GM18867 (cell line): ENCODE measurements around the gene ZNF792.
"Not testable (repeated sequence)": the region's sequence is repeated elsewhere in the genome, so short reads cannot be mapped to it uniquely, and the experiment has no call there.

ENCODE experiments used
- ATAC-seq: cut with Tn5 transposase; IDR thresholded peaks from one replicate; pipeline ENCODE4 v1.9.1; 2021; ENCODE audit warnings: mild to moderate bottlenecking, moderate library complexity; ENCODE audit not compliant: unreplicated experiment

The ZNF792 gene

DNA sequence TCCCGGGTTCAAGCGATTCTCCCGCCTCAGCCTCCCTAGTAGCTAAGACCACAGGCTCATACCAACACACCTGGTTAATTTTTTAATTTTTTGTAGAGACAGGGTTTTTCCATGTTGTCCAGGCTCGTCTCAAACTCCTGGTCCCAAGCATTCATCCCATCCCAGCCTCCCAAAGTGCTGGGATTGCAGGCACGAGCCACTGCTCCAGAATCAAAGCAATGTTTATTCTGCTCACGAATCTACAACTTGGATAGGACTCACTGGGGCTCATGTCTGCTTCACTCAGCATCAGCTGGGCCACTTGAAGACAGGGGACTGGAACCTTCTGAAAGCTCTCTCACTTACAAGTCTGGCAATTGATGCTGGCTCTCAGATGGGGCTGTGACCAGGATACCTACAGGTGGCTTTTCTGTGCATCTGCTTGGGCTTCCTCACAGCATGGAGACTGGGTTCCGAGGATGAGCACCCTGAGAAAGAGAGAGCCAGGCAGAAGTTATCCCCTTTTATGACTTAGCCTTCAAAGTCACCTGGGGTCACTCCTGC is 8.2 kb upstream of the ZNF792 start:
- ATAC-seq, result no peak

DNA sequence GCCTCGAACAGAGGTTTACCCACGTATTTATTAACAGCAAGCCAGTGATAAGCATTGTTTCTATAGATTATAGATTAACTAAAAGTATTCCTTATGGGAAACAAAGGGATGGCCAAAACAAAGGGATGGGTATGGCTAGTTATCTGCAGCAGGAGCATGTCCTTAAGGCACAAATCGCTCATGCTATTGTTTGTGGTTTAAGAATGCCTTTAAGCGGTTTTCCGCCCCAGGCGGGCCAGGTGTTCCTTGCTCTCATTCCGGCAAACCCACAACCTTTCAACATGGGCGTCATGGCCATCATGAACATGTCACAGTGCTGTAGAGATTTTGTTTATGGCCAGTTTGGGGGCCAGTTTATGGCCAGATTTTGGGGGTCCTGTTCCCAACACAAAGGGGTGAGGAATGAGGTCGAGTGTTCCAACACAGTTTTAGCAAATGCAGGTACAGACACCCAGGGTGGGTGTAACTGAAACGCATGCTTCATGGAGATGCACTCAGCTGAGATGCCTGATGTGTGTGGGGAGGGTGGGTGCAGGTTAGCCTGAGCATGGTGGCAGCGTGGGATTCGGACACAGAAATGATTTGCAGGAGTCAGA is 6.3 kb upstream of the ZNF792 start:
- ATAC-seq, result not testable (repeated sequence)

DNA sequence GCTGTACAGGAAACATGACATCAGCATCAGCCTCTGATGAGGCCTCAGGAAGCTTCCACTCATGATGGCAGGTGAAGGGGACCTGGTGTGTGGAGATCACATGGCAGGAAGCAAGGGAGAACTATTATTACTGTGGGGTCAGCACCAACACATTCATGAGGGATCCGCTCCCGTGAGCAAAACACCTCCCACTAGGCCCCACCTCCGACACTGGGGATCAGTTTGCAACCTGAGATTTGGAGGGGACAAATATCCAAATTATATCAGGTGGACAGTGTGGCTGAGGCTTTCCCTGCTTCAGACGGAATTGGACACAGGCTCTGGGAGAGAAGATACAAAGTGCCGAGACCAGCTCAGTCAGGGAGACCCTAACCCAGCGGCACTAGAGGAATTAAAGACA is 5.7 kb upstream of the ZNF792 start:
- ATAC-seq, result no peak

DNA sequence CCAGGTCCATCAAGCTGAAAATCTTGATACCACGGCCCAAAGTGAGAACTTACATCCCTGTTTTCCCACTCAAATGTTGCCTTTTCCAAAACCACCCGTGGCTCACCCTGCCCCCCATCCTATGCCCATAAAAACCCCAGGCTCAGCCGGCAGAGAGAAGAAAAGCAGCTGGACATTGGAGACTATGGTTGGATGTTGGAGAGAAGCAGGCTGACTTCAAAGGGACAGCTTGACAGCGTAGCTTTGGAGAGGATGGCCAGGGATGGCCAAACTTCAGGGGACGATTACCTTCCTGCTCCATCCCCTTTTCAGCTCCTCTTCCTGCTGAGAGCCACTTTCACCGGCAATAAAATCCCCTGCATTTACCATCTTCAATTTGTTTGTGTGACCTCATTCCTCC is 3.5 kb upstream of the ZNF792 start:
- no peak for ATAC-seq

DNA sequence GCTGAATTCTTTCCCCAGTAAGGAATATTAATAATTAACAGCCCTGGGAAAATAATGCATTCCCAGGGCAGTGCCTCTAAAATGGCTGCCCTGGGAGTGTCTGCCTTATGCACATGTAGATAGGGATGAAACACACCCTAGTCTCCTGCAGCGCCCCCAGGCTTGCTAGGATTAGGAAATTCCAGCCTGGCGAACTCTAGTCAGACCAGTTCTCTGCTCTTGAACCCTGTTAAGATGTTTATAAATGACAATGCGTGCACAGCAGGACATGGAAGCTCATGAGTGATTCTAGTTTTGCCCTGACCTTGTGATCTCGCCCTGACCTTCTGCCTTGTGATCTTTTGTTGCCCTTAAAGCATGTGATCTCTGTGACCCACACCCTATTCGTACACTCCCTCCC is 1.5 kb upstream of the ZNF792 start:
- ATAC-seq, result not testable (repeated sequence)

DNA sequence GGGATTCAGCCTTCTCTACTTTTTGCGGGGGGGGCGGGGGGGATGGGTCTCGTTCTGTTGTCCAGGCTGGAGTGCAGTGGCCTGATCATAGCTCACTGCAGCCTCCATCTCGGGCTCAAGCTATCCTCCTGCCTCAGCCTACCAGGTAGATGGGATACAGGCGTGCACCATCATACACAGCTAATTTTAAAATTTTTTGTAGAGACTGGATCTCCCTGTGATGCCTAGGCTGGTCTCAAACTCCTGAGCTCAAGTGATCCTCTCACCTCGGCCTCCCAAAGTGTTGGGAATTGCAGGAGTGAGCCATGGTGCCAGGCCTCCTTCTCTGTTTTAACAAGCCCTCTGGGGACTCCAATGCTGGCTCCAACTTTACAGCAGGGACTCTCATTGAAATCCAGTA is 569 bp upstream of the ZNF792 start:
- no peak for ATAC-seq

DNA sequence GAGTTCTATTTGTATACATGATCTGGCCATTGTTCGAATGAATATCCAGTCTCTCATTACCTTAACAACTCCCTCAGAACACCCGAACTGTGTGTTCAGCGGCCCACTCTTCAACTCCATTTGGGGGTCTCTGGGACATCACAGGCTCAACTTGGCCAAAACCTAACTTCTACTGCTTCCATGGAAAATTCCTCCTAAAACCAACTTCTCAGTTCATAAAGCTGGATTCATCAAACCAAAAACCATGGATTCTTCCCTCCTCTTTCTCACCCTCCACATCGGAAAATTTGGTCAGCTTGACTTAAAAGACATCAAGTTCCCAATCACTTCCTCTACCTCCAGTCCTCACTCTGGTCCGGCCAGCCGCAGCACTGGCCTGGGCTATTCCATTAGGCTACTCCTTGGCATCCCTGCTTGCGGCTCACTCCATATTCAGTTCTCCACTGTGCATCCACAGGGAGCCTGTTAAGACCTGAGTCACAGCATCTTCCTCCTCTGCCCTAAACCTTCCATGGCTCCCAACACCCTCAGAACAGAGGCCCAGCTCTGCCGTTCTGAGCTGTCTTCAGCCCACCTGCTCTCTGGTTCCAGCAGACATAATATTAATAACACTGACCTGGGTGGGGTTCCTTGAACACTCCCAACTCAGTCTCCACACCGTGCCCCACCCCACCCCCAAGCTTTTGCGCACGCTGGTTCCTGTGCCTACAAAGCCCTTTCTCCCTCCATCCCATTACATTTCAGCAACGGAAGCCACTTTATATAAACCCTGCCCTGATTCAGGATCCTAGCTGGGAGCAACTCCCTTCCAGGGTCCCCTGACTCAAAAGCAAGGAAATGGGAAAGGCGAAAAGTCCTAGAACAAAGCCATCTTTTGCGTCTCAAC is 1.1 kb downstream of the ZNF792 start:
- ATAC-seq, result no peak

DNA sequence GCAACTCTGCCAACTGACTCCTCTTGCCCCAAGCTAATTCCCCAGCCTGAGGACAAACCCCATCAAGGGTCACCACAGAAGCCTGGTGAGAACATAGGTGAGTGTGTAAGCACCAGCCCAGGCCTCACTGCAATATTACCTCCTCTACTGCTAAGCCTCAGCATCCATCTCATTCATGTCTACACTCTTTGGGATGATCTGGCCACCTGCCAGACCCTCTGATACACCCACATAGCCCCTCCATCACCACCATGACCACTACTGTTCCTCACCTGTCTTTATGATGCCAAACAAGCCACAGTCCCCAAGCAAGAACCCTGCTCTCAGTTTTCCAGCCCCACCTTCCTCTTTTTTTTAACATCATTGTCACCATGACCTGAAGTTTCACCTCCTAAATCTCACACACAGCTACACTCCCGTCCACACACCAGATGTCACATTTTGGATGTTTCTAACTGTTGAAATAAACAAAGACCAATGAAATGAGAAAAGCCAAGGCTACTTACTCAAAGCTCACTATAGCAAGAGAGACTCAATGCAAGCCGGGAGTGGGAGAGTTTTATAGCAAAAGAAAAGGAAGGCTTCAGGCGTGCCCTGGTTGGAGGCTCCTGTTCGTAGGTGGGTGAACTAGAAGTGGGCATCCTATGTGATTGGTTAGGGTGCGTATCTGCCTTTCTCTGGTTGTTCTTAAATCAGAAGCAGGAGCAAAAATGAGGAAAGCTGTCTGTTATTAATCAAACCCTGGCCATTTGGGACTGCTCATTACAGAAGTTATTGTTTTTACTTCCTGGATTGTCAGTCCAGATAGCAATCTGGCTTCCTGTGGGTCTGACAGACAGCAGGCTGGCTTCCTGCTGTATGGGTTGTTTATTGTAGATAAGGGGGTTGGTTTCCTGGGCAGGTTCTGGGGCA is 2.0 kb downstream of the ZNF792 start:
- ATAC-seq, result no peak

DNA sequence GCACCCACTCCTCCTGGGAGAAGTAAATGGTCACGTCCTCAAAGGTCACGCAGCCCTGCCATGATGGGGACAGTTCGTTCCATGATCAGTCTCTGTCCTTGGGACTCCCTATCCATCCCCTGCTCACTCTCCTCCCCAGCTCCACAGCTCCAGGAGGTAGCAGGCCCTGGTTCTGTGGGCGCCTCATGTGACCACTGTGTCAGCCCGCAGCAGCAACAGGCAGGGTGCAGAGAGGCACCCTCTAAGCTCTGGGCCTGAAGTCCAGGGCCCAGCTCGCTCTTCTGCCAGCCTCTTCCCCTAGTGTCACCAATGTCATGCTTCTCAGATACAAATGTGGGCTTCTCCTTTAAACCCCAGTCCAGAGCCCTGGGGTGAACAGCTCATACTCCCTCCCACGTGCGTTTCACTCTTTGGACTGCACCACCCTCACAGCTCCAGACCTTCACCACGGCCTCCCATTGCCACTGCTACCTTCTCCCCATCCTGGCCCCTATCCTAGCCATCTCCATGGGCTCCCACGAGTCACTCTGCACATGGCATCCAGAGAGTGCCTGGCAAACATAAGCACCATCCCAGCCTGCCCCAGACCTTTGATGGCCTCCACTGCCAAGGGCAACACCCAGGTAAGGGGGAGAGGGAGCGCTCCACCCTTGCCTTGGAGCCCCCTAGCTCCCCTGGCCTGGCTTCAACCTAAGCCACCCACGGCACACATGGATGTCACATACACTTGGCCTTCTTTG is 2.9 kb downstream of the ZNF792 start:
- ATAC-seq, result no peak

DNA sequence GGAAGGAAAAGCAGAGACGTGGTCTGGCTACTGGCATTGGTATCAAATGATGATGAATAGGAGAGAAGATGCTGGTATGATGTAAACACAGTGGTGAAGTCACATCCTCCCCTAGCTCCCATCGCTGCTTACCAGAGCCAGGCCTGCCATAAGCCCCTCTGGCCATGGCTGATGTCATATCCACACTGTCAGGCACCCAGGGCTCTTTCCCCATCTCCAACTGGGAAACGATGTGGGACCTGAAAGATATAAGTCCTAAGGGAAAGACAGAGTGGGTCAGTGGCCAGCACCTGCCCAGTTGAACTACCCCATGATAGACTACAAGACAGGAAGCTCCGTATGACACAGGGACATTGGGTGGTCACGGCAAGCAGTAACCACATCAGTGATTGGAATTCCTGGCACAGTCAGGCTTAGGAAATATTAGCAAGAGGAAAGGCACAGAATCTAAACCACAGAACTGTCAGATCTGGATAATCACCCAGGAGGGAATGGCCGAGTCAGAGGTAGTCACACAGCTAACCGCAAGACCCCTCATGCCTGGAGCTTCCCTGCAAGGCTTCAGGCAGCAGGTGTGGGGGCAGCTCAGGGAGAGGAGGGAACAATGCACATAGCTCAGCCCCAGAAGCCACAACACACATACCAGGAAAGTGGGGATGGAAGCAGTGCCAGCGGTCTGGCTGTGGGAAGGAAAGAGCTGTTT is 3.8 kb downstream of the ZNF792 start:
- ATAC-seq, result no peak

DNA sequence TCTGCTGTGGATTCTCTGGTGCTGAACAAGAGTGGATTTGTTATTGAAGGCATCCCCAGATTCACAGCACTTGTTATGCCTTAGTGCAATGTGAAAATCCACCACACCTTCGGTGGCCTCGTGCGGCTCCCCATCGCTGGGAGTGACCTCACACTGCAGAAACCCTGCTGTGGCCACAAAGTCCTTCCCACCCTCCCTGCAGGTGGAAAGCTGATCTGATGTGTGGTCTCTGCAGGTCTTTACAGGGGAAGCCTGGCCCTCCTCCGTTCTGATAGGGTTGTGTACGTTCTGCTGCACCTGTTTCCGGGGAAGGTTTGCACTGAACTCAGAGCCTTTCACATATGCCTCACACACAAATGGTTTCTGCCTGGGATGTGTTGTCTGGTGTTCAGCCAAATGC is 5.0 kb downstream of the ZNF792 start:
- no peak for ATAC-seq

DNA sequence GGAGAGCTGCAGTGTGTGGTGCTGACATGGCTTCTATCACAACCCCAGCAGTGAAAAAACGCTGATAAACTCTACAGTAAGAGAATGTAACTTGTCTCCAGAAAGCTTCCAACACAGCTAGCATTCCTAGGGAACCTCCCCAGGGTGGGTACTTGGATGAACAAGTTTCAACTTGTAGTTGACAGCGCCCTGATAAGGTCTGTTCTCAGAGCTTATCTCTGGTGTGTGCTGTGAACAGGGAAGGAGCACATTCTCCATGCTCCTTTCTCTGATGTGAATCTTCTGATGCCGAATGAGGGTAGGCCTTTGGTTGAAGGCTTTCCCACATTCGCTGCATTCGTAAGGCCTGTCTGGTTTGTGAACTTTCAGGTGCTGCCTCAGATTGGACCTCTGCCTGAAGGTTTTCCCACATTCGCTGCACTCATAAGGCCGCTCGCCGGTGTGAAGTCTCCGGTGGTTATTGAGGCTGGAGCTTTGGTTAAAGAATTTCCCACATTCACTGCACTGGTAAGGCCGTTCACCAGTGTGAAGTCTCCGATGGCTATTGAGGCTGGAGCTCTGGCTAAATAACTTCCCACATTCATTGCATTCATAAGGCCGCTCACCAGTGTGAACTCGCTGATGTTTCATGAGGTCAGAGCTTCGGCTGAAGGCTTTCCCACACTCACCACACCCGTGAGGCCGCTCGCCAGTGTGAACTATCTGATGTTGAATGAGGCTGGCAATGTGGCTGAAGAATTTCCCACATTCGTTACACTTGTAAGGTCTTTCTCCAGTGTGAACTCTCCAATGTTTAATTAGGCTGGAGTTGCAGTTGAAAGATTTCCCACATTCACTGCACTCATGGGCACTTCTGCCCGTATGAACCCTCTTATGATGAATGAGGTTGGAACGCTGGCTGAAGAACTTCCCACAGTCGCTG is 5.9 kb downstream of the ZNF792 start:
- ATAC-seq, result no peak

DNA sequence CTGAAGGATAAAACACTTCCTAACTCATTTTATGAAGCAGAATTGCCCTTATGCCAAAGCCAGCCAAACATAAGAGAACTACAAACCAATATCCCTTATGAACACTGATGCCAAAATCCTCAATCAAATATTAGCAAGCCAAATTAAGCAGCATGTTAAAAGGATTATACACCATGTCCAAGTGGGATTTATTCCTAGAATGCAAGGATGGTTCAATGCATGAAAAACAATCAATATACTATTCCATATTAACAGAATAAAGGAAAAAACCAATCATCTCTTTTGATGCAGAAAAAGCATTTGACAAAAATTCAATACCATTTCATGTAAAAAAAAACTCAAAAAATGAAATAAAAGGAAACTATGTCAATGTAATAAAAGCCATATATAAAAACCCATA is 10.9 kb downstream of the ZNF792 start:
- no peak for ATAC-seq

DNA sequence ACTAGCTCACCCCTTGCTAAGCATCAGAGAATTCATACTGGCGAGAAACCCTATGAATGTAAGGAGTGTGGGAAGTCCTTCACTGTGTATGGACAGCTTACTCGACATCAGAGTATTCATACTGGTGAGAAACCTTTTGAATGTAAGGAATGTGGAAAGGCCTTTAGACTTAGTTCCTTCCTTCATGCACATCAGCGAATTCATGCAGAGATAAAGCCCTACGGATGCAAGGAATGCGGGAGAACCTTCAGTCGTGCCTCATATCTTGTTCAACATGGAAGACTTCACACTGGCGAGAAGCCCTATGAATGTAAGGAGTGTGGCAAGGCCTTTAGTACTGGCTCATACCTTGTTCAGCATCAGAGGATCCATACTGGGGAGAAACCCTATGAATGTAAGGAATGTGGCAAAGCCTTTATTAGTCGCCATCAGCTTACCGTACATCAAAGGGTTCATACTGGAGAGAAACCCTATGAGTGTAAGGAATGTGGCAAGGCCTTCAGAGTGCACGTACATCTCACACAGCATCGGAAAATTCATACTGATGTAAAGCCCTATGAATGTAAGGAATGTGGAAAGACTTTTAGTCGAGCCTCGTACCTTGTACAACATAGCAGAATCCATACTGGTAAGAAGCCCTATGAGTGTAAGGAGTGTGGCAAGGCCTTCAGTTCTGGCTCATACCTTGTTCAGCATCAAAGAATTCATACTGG is 20.0 kb downstream of the ZNF792 start:
- no peak for ATAC-seq

DNA sequence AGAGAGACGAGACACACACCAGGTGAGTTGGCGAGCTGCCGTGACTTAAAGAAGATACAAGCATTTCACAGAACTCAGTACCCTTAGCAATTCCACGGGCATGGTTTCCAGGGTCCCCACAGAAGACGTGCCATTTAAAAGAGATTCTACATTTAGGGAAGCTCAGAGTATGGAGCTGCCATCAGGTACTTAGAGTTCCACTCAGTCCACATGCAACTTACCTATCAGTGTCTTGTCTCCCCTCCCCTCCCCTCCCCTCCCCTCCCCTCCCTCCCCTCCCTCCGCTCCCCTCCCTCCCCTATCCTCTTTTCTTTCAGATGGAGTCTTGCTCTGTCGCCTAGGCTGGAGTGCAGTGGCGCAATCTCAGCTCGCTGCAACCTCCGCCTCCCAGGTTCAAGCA is 25.1 kb downstream of the ZNF792 start:
- no peak for ATAC-seq

DNA sequence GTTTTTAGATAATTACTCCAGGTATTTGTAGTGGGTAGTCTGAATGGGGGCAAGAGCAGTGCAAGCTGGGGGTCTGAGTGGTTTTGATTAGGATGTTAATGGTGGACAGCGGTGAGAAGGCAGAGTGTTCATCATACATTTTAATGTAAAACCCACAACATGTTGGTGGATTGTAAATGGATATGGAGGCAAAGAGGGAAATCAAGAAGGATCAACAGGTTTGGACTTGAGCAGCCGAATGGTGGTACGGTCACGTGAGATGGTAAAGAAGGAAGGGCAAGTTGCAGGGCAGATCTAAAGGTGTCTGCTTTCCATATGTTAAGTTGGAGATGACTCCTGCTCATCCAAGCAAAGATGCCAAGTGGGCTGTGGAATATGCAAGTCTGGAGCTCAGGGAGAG is 27.8 kb downstream of the ZNF792 start:
- ATAC-seq, result no peak

DNA sequence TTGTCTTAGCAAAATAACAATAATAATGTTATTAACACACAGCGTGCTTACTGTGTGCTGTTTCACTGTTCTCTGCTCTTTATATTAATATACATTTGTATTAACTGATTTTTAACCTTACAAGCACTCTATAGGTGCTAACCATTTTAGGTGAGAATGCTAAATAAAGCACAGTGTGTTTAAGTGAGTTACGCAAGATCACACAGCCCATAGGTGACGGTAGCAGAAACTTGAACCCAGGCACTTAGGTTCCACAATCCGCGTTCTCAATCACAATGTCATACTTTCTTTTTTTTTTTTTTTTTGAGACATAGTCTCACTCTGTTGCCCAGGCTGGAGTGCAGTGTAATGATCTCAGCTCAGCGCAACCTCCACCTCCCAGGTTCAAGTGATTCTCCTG is 31.5 kb downstream of the ZNF792 start:
- no peak for ATAC-seq

DNA sequence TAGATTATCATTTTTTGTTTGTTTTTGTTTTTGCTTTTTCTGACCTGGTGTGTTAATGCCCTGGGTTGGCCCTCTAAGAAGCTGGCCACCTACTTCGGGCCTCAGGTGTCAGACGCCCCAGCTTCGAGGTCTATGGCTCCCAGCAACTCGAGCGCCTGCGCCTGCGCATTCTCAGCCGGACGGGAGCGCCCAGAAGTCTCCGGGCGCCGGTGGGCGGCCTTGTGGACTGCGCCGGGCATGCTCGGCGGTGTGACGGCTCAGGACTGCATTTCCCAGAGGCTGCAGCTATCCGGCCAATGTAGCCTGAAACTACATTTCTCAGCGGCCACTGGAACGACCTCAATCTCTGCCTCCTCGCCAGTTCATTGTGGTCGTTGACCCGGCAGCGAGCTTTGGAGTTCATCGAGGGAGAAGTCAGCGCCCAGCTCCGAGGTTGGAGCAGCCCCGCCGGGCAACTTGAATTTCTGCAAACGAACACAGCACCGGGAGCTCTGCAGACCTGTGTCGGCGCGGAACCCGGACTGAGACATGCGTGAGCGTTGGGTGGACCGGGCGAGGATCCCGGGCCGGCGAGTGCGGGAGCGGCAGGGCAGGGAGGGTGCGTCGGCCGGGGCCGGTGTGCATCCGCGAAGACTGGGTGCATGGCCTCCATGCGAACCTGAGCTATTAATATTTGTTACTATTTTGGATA is 37.2 kb downstream of the ZNF792 start, which contains the start of gene ZNF30:
Gene ZNF30 (plus strand): TSS at position 219 of the 691 bp plus-strand sequence. CDS start 3,045 bp downstream, outside the sequence.
- peak; percentile 97 for ATAC-seq
